Erythroblast (primary cell): ENCODE measurements around the gene PNKD.

Experiments used
- GATA1 ChIP-seq: IDR thresholded peaks from 2 replicates; pipeline ENCODE4 v1.6.1; 2011; ENCODE audit warnings: low read depth, mild to moderate bottlenecking, control low read depth, low read length, moderate library complexity
- POLR2A ChIP-seq: IDR thresholded peaks from 2 replicates; pipeline ENCODE4 v1.6.1; 2011; ENCODE audit warnings: mild to moderate bottlenecking, low read length

GRCh38 chr2:218371983-218372350 is 101.6 kb downstream of the PNKD start:
- TF ChIP-seq POLR2A, result no peak
- no peak for TF ChIP-seq GATA1
